Kidney (tissue), 14 donors: ENCODE measurements around the gene TRNAU1AP. TPM values are rescaled to one million over a fixed set of nuclear protein-coding genes. Genes with fewer than 3 reads are reported as not detected.

Experiments
- DNase-seq, 5 donors: peaks; one replicate each; pipeline ENCODE4 v3.0.0-alpha.2; 2013 to 2020
- FAIRE-seq: peaks from 2 replicates; lab custom pipeline; 2012; peaks lifted over from hg19 to GRCh38; lab: Jason Lieb, UNC
- H3K27ac ChIP-seq, 2 donors: one replicate each; pipeline ENCODE4 v1.7.0; 2013; ENCODE audit warnings: low read depth in 2 of 2, low read length in 2 of 2, inconsistent platforms in 1 of 2
- H3K27me3 ChIP-seq: one replicate; pipeline ENCODE4 v1.7.1; 2013; ENCODE audit warnings: low read length, inconsistent platforms; ENCODE audit not compliant: control insufficient read depth, insufficient read depth
- H3K36me3 ChIP-seq, 3 donors: one replicate each; pipeline versions ENCODE4 v1.7.0 to v1.7.1; 2013; ENCODE audit warnings: low read length in 3 of 3, control low read depth in 1 of 3, inconsistent platforms in 1 of 3; ENCODE audit not compliant: insufficient read depth in 3 of 3, control insufficient read depth in 2 of 3
- H3K4me1 ChIP-seq, 3 donors: one replicate each; pipeline versions ENCODE4 v1.7.0 to v1.7.1; 2013; ENCODE audit warnings: low read length in 3 of 3, inconsistent platforms in 1 of 3, low read depth in 1 of 3; ENCODE audit not compliant: control insufficient read depth in 2 of 3, insufficient read depth in 2 of 3
- H3K4me3 ChIP-seq, 3 donors: one replicate each; pipeline versions ENCODE4 v1.7.0 to v1.8.1; 2013; ENCODE audit warnings: low read length in 3 of 3, control low read depth in 1 of 3, inconsistent platforms in 1 of 3
- H3K9ac ChIP-seq, 3 donors: one replicate each; pipeline versions ENCODE4 v1.7.0 to v1.7.1; 2013; ENCODE audit warnings: low read length in 3 of 3, control low read depth in 1 of 3, inconsistent platforms in 1 of 3
- H3K9me3 ChIP-seq, 3 donors: one replicate each; pipeline versions ENCODE4 v1.7.0 to v1.7.1; 2013; ENCODE audit warnings: low read length in 3 of 3, control low read depth in 1 of 3, inconsistent platforms in 1 of 3; ENCODE audit not compliant: control insufficient read depth in 2 of 3, insufficient read depth in 1 of 3
- intact Hi-C: fragments of 100-400 bp; cut with DNase I; formaldehyde crosslinking; loops from one replicate; pipeline ENCODE4 v1.11.1; 2022
- polyA plus RNA-seq: library from polyadenylated mRNA; stranded (reverse); fragments of 350-450 nt; fragmentation: Illumina TruSeq; extraction: RNeasy Lipid Tissue Mini Kit (QIAGEN cat#74804); gene quantifications from one replicate; pipeline ENCODE4 v1.2.3, GENCODE V29; 2014; ENCODE audit warnings: low read depth, low replicate concordance; ENCODE audit not compliant: insufficient read depth
- total RNA-seq: library from RNA; stranded (reverse); fragmentation: NEBNext Ultra II Directional; extraction: Animal tissue kit (Norgen Biotek cat#: 25700); gene quantifications from one replicate; pipeline ENCODE4 v1.2.1, GENCODE V29; 2021
- TF ChIP-seq, protein P1 (sequence below): IDR thresholded peaks from 3 replicates; pipeline ENCODE4 v1.5.1; 2012; ENCODE audit warnings: mild to moderate bottlenecking, moderate library complexity, borderline replicate concordance; ENCODE audit not compliant: insufficient read depth; ENCODE audit errors: extremely low read depth
- donor health status: control.
- donor health status: control.
- donor health status: control.
- donor health status: control.
- donor health status: control.
- donor health status: DM: yes; HTN: yes; CAD: no.
- donor health status: Normal renal cell carcinoma (clear cell type).

Gene TRNAU1AP
- total and polyA plus RNA-seq, 2 donors from 2014 or later: 27.7 to 30.2 TPM

DNA sequence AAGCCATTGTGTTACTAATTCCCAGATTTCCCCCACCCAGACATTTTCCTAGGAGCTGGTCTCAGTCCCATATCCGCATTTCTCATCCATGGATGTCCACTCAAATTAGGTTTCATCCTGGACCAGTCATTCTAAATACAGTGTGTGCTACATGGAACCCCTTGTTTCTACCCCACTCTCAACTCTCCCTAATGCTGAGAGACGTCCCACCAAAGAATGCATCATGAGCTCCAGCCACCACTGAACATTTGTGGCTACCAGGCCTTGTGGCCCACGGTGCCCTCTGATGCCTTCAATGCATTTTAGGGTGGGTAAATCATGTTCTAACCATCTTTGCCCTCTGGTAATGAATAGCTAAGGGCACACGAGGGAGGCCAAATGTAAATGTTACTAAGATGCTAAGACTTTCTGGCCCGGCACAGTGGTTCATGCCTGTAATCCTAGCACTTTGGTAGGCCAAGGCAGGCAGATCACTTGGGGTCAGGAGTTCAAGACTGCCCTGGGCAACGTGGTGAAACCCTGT lies 25.9 kb downstream of the TRNAU1AP start:
- Histone ChIP-seq H3K4me1 (peaks cover 0 to 13% (median 0%) of the 10 kb centered on the region in 3 donors), H3K36me3 (peaks cover 3 to 24% (median 20%) of the 10 kb centered on the region in 3 donors), H3K4me3 (no peak overlapping the region), H3K27me3 (no peaks in the 10 kb centered on the region), H3K9ac (no peak overlapping the region), H3K9me3 (no peaks in the 10 kb centered on the region), H3K27ac (no peak overlapping the region)
- no peak for FAIRE-seq
- DNase-seq: no peak
- TF ChIP-seq, protein P1, sequence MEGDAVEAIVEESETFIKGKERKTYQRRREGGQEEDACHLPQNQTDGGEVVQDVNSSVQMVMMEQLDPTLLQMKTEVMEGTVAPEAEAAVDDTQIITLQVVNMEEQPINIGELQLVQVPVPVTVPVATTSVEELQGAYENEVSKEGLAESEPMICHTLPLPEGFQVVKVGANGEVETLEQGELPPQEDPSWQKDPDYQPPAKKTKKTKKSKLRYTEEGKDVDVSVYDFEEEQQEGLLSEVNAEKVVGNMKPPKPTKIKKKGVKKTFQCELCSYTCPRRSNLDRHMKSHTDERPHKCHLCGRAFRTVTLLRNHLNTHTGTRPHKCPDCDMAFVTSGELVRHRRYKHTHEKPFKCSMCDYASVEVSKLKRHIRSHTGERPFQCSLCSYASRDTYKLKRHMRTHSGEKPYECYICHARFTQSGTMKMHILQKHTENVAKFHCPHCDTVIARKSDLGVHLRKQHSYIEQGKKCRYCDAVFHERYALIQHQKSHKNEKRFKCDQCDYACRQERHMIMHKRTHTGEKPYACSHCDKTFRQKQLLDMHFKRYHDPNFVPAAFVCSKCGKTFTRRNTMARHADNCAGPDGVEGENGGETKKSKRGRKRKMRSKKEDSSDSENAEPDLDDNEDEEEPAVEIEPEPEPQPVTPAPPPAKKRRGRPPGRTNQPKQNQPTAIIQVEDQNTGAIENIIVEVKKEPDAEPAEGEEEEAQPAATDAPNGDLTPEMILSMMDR: no peak
- intact Hi-C loops: no loop called here

DNA sequence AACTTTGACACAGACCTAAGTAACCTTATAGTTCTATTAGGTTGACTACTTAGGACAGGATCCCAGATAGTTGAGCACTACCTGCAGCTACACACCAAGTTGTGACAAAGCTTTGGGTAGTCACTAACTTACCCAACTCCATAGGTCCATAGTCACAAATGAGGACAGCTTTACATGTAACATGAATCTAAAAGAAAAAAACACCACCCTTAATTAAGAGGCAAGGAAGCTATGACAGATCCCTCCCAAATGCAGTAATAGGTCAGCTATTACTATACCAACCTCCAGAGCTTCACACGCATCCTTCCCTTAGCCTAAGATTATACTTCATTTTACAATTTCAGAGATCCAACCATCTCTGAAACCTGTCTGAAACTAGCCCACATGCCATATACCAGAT lies 26.5 kb downstream of the TRNAU1AP start:
- no peak for FAIRE-seq
- H3K4me1 ChIP-seq: peaks cover 0 to 13% (median 0%) of the 10 kb centered on the region in 3 donors
- no peak overlapping the region for H3K4me3 ChIP-seq
- no peaks in the 10 kb centered on the region for H3K27me3 ChIP-seq
- no peak overlapping the region for H3K27ac ChIP-seq
- no peak for DNase-seq
- intact Hi-C loops: no loop called here
- H3K9me3 ChIP-seq: no peaks in the 10 kb centered on the region
- no peak overlapping the region for H3K9ac ChIP-seq
- TF ChIP-seq, protein P1: no peak
- H3K36me3 ChIP-seq: peaks cover 3 to 24% (median 18%) of the 10 kb centered on the region in 3 donors

DNA sequence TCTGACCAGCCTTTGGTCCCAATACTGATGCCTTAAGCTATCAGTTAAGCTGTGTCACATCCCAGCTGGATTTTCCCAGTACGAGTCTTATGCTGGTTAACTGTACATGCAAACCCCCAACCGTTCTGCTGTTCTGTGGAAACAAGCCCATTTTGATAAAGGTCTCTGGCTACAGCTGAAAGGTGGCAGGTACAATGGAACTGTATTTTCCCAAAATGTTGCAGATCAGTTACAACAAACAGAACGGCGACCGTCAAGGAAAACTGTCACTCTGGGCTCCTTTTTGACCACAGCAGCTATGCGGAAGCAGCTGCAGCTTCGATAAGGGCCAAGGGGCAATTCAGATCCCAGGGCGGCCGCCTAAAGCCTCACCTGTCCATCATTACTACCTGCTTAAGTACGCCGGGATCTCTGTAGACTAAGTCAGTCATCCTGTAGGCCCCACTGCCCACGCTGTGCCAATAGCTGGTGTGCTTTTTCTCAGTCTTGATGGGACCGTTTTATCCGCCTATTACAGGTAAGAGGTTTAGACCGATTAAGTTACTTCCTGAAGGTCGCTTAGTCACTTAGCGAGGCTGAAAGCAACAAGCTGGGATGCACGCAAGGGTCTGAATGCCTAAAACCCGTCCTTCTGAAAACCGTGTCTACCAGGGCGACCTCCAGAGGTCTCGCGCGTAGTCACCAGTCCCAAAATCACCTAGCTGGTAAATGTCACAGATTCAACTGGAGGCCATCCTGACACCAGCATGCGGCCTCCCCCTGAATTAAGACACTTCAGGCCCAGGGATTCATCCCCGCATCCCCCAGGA lies 28.0 kb downstream of the TRNAU1AP start:
- Histone ChIP-seq H3K4me1 (peaks cover 0 to 13% (median 0%) of the 10 kb centered on the region in 3 donors), H3K27ac (peak overlapping the region; percentile 74 to 88), H3K4me3 (peak overlapping the region; percentile 83 to 93 (median 93)), H3K9me3 (no peaks in the 10 kb centered on the region), H3K9ac (peak overlapping the region; percentile 81 to 90 (median 86)), H3K27me3 (no peaks in the 10 kb centered on the region), H3K36me3 (peaks cover 3 to 24% (median 18%) of the 10 kb centered on the region in 3 donors)
- peak in 3 of 5 donors; percentile 61 to 73 (median 70) for DNase-seq
- TF ChIP-seq, protein P1: no peak
- FAIRE-seq: no peak
- intact Hi-C loops: no loop called here
